ENCODE results near the gene SLC66A1.
A peak's percentile ranks its signal among the peaks of the same experiment; 100 is the strongest.

Gene SLC66A1

DNA sequence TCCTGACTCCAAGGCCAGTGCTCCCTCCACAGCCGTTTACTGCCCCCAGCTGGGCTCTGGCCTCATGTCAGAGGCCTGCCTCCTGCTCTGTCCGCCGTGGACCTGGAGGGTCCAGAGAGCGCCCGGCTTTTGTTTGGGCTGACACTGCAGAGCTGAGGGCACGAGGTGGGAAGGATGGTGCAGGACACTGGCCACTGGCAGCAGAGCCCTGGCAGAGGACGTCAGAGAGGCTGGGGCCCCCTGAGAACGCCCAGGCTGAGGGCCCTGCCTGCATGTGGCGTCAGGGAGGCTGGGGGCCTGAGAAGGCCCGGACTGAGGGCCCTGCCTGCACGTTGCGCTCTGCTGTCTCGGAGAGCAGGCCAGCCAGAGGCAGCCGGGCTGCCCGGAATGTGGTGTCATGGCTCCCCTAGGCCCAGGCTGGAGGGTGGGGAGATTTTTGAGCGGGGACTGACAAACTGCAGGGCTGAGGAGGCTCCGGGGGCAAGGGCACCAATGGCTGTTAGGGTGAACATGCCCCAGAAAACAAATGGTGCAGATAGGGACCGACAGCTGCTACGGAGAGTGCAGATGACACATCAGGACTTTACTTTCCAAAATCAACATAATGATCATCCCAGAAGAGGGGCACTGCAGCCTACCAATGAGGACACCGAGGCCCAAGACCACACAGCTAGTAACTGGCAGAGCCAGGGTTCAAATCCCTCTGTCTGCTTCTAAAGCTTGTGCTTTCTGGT lies 31.7 kb downstream of the SLC66A1 start:
- H3K4me1 ChIP-seq (ENCODE audit: control insufficient read depth, insufficient read depth, low read depth, low read length), result peaks cover 3% of the 10 kb centered on the region
- no peak overlapping the region for H2BK12ac ChIP-seq (ENCODE audit: low read length in 2 of 2)
- H3K23ac ChIP-seq (ENCODE audit: low read length in 2 of 2), result no peak overlapping the region
- no peak overlapping the region for H2BK120ac ChIP-seq (ENCODE audit: low read depth, low read length)
- no peak overlapping the region for H3K4me2 ChIP-seq (ENCODE audit: low read length, poor library complexity, severe bottlenecking)
- 97% methylated on average over 20 of the region's 20 CpGs for WGBS
- H3K9ac ChIP-seq (ENCODE audit: low read length), result no peak overlapping the region
- H3K18ac ChIP-seq (ENCODE audit: low read depth in 1 of 2, low read length in 2 of 2), result no peak overlapping the region
- DNase-seq, result no peak
- no peak overlapping the region for H2AFZ ChIP-seq (ENCODE audit: low read depth, low read length)
- no peak overlapping the region for H3K27ac ChIP-seq (ENCODE audit: low read length, poor library complexity, severe bottlenecking)
- no peaks in the 10 kb centered on the region for H3K9me3 ChIP-seq (ENCODE audit: control insufficient read depth, low read length)
- no peak overlapping the region for H2BK5ac ChIP-seq (ENCODE audit: low read depth, low read length, poor library complexity, severe bottlenecking)
- H2BK15ac ChIP-seq (ENCODE audit: low read depth, poor library complexity, severe bottlenecking), result no peak overlapping the region
- H2AK5ac ChIP-seq (ENCODE audit: low read length, severe bottlenecking), result no peak overlapping the region
- no peak overlapping the region for H3K4ac ChIP-seq (ENCODE audit: low read depth in 1 of 2, low read length in 2 of 2)
- H3K27me3 ChIP-seq (ENCODE audit: control insufficient read depth in 1 of 2, insufficient read depth in 1 of 2, low read length in 2 of 2), result no peaks in the 10 kb centered on the region
- no peak overlapping the region for H3K4me3 ChIP-seq (ENCODE audit: insufficient read depth in 1 of 2, low read depth in 1 of 2, low read length in 2 of 2)
- H4K8ac ChIP-seq (ENCODE audit: low read length), result no peak overlapping the region
- peaks cover 50% of the 10 kb centered on the region for H3K79me1 ChIP-seq (replicated peaks; ENCODE audit: low read length, poor library complexity, severe bottlenecking)
- no peak overlapping the region for H4K91ac ChIP-seq (ENCODE audit: low read length)
- peaks cover 82 to 83% of the 10 kb centered on the region in 2 experiments for H3K36me3 ChIP-seq (ENCODE audit: control insufficient read depth in 1 of 2, insufficient read depth in 2 of 2, low read depth in 1 of 2, low read length in 2 of 2)
- H3K14ac ChIP-seq (ENCODE audit: low read length in 2 of 2), result no peak overlapping the region

DNA sequence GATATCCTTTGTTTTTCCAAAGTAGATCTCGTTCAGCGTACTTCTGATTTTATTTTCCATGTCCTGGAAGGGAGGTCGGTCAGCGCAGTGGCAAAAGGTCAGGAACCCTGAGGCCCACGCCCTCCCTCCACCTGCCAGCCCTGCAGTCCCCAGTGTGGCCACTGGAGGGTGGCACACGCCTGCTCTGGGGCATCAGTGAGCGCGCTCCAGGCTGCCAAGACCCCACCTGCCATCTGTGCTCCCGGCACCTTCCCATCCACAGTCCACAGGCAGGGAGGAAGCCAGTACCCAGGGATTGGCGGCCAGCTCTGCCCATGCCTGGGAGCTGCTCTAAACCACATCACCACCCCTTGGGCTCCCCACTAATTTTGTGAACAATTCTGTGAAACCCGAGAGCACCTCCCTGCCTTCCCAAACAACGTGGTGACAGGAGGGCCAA lies 32.3 kb downstream of the SLC66A1 start:
- Histone ChIP-seq H3K4me2 (ENCODE audit: low read length, poor library complexity, severe bottlenecking) (no peak overlapping the region), H3K9me3 (ENCODE audit: control insufficient read depth, low read length) (no peaks in the 10 kb centered on the region), H2AK5ac (ENCODE audit: low read length, severe bottlenecking) (no peak overlapping the region), H2BK12ac (ENCODE audit: low read length in 2 of 2) (no peak overlapping the region), H3K27ac (ENCODE audit: low read length, poor library complexity, severe bottlenecking) (no peak overlapping the region), H3K4ac (ENCODE audit: low read depth in 1 of 2, low read length in 2 of 2) (no peak overlapping the region), H2BK5ac (ENCODE audit: low read depth, low read length, poor library complexity, severe bottlenecking) (no peak overlapping the region), H3K4me3 (ENCODE audit: insufficient read depth in 1 of 2, low read depth in 1 of 2, low read length in 2 of 2) (no peak overlapping the region), H2AFZ (ENCODE audit: low read depth, low read length) (no peak overlapping the region), H3K18ac (ENCODE audit: low read depth in 1 of 2, low read length in 2 of 2) (no peak overlapping the region), H3K36me3 (ENCODE audit: control insufficient read depth in 1 of 2, insufficient read depth in 2 of 2, low read depth in 1 of 2, low read length in 2 of 2) (peaks cover 83% of the 10 kb centered on the region in 2 experiments), H3K79me1 (replicated peaks; ENCODE audit: low read length, poor library complexity, severe bottlenecking) (peaks cover 52% of the 10 kb centered on the region), H2BK120ac (ENCODE audit: low read depth, low read length) (no peak overlapping the region), H3K14ac (ENCODE audit: low read length in 2 of 2) (no peak overlapping the region), H3K23ac (ENCODE audit: low read length in 2 of 2) (no peak overlapping the region), H4K91ac (ENCODE audit: low read length) (no peak overlapping the region), H4K8ac (ENCODE audit: low read length) (no peak overlapping the region), H2BK15ac (ENCODE audit: low read depth, poor library complexity, severe bottlenecking) (no peak overlapping the region), H3K9ac (ENCODE audit: low read length) (no peak overlapping the region), H3K4me1 (ENCODE audit: control insufficient read depth, insufficient read depth, low read depth, low read length) (peaks cover 5% of the 10 kb centered on the region), H3K27me3 (ENCODE audit: control insufficient read depth in 1 of 2, insufficient read depth in 1 of 2, low read length in 2 of 2) (no peaks in the 10 kb centered on the region)
- peak; percentile 38 for DNase-seq
- 85% methylated on average over 12 of the region's 12 CpGs for WGBS

DNA sequence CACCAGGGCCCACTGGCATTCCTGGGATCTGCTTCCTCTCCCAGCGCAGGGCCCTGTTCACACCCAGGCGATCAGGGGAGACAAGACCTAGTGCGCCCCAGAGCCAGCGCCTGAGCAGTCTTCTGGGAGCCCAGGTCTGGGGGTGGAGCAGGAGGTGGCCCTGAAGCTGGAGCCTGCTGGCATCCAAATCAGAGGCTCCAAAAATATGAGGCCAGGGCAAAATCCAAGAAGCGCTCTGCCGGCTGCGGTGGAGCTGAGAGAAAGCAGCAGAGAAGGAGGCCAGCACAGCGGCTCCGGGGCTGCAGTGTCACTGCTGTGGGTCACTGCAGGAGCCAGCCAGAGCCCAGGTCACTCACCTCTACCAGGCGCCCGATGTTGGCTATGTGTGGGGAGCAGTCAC lies 32.7 kb downstream of the SLC66A1 start:
- H2AFZ ChIP-seq (ENCODE audit: low read depth, low read length), result no peak overlapping the region

DNA sequence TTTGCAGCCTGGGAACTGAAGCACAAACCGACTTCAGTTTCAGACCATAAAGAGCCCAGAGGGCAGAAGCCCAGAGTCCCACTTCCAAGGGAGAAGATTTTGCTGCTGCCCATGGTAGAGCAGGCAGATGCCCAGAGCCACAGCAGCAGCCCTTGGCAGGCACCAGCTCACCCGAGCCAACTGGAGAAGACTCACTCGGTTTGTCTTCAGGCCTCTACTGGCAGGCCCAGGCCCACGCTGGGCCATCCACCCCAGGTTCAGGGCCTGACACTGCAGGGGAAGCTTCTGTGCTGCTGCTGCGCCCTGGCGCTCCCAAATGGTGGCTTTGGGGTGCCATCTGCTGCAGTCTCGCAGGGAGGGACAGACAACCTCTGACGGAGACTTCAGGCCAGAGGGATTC lies 33.3 kb downstream of the SLC66A1 start:
- H4K91ac ChIP-seq (ENCODE audit: low read length), result no peak overlapping the region
- no peaks in the 10 kb centered on the region for H3K27me3 ChIP-seq (ENCODE audit: control insufficient read depth in 1 of 2, insufficient read depth in 1 of 2, low read length in 2 of 2)
- peaks cover 6% of the 10 kb centered on the region for H3K4me1 ChIP-seq (ENCODE audit: control insufficient read depth, insufficient read depth, low read depth, low read length)
- H2BK120ac ChIP-seq (ENCODE audit: low read depth, low read length), result no peak overlapping the region
- H3K4me3 ChIP-seq (ENCODE audit: insufficient read depth in 1 of 2, low read depth in 1 of 2, low read length in 2 of 2), result no peak overlapping the region
- H3K23ac ChIP-seq (ENCODE audit: low read length in 2 of 2), result no peak overlapping the region
- no peak overlapping the region for H2BK12ac ChIP-seq (ENCODE audit: low read length in 2 of 2)
- no peak overlapping the region for H3K4ac ChIP-seq (ENCODE audit: low read depth in 1 of 2, low read length in 2 of 2)
- no peak overlapping the region for H4K8ac ChIP-seq (ENCODE audit: low read length)
- H3K14ac ChIP-seq (ENCODE audit: low read length in 2 of 2), result no peak overlapping the region
- H3K9ac ChIP-seq (ENCODE audit: low read length), result no peak overlapping the region
- H2AFZ ChIP-seq (ENCODE audit: low read depth, low read length), result no peak overlapping the region
- H3K27ac ChIP-seq (ENCODE audit: low read length, poor library complexity, severe bottlenecking), result no peak overlapping the region
- no peak for DNase-seq
- peaks cover 53% of the 10 kb centered on the region for H3K79me1 ChIP-seq (replicated peaks; ENCODE audit: low read length, poor library complexity, severe bottlenecking)
- peaks cover 83% of the 10 kb centered on the region in 2 experiments for H3K36me3 ChIP-seq (ENCODE audit: control insufficient read depth in 1 of 2, insufficient read depth in 2 of 2, low read depth in 1 of 2, low read length in 2 of 2)
- WGBS, result 98% methylated on average over 8 of the region's 8 CpGs
- H2BK15ac ChIP-seq (ENCODE audit: low read depth, poor library complexity, severe bottlenecking), result no peak overlapping the region
- no peak overlapping the region for H3K4me2 ChIP-seq (ENCODE audit: low read length, poor library complexity, severe bottlenecking)
- no peaks in the 10 kb centered on the region for H3K9me3 ChIP-seq (ENCODE audit: control insufficient read depth, low read length)
- no peak overlapping the region for H2BK5ac ChIP-seq (ENCODE audit: low read depth, low read length, poor library complexity, severe bottlenecking)
- H3K18ac ChIP-seq (ENCODE audit: low read depth in 1 of 2, low read length in 2 of 2), result no peak overlapping the region
- H2AK5ac ChIP-seq (ENCODE audit: low read length, severe bottlenecking), result no peak overlapping the region

More for the DNA sequence above, 32.7 kb downstream of the SLC66A1 start:
- no peak overlapping the region for H3K9ac ChIP-seq (ENCODE audit: low read length)
- H2BK12ac ChIP-seq (ENCODE audit: low read length in 2 of 2), result no peak overlapping the region
- H4K91ac ChIP-seq (ENCODE audit: low read length), result no peak overlapping the region
- H3K79me1 ChIP-seq (replicated peaks; ENCODE audit: low read length, poor library complexity, severe bottlenecking), result peaks cover 52% of the 10 kb centered on the region
- H2BK120ac ChIP-seq (ENCODE audit: low read depth, low read length), result no peak overlapping the region
- H2AK5ac ChIP-seq (ENCODE audit: low read length, severe bottlenecking), result no peak overlapping the region
- no peak overlapping the region for H3K4me3 ChIP-seq (ENCODE audit: insufficient read depth in 1 of 2, low read depth in 1 of 2, low read length in 2 of 2)
- no peak overlapping the region for H3K14ac ChIP-seq (ENCODE audit: low read length in 2 of 2)
- no peak overlapping the region for H3K4me2 ChIP-seq (ENCODE audit: low read length, poor library complexity, severe bottlenecking)
- H3K18ac ChIP-seq (ENCODE audit: low read depth in 1 of 2, low read length in 2 of 2), result no peak overlapping the region
- peaks cover 83% of the 10 kb centered on the region in 2 experiments for H3K36me3 ChIP-seq (ENCODE audit: control insufficient read depth in 1 of 2, insufficient read depth in 2 of 2, low read depth in 1 of 2, low read length in 2 of 2)
- no peaks in the 10 kb centered on the region for H3K27me3 ChIP-seq (ENCODE audit: control insufficient read depth in 1 of 2, insufficient read depth in 1 of 2, low read length in 2 of 2)
- H4K8ac ChIP-seq (ENCODE audit: low read length), result no peak overlapping the region
- H3K4ac ChIP-seq (ENCODE audit: low read depth in 1 of 2, low read length in 2 of 2), result no peak overlapping the region
- H2BK15ac ChIP-seq (ENCODE audit: low read depth, poor library complexity, severe bottlenecking), result no peak overlapping the region
- no peak overlapping the region for H3K23ac ChIP-seq (ENCODE audit: low read length in 2 of 2)
- DNase-seq, result no peak
- H2BK5ac ChIP-seq (ENCODE audit: low read depth, low read length, poor library complexity, severe bottlenecking), result no peak overlapping the region
- H3K27ac ChIP-seq (ENCODE audit: low read length, poor library complexity, severe bottlenecking), result no peak overlapping the region
- H3K9me3 ChIP-seq (ENCODE audit: control insufficient read depth, low read length), result no peaks in the 10 kb centered on the region
- WGBS, result 97% methylated on average over 11 of the region's 11 CpGs
- H3K4me1 ChIP-seq (ENCODE audit: control insufficient read depth, insufficient read depth, low read depth, low read length), result peaks cover 5% of the 10 kb centered on the region

All from mesenchymal stem cell (in vitro differentiated cells and primary cell).